K562 (cell line): ENCODE measurements around the gene SPNS2. TPM values are rescaled to one million over a fixed set of nuclear protein-coding genes. Genes with fewer than 3 reads are reported as not detected.

Experiments used
- ATF4 ChIP-seq: fragments of 450-650 bp; formaldehyde crosslinking; IDR thresholded peaks from 2 replicates; pipeline ENCODE4 v1.4.0; 2022; ENCODE audit warnings: mild to moderate bottlenecking, moderate library complexity
- FOXP4 ChIP-seq: sonication (generic); formaldehyde crosslinking; IDR thresholded peaks from 2 replicates; pipeline ENCODE4 v1.8.0; 2022; ENCODE audit warnings: mild to moderate bottlenecking, missing genetic modification reagents, borderline replicate concordance
- GTF2E2 ChIP-seq: fragments of 200-800 bp; sonication (Bioruptor generic); IDR thresholded peaks from 2 replicates; pipeline ENCODE4 v1.6.1; 2016; ENCODE audit warnings: missing genetic modification characterization, missing compliant biosample characterization
- HDAC1 ChIP-seq, 2 experiments: fragments of 450-650 bp; IDR thresholded peaks; 2 replicates each; pipeline ENCODE4 v1.6.1; 2016 to 2017; ENCODE audit warnings: inconsistent platforms in 1 of 2, mild to moderate bottlenecking in 1 of 2, moderate library complexity in 1 of 2
- HSF4 ChIP-seq: fragments of 250-450 bp; sonication (Bioruptor Pico); IDR thresholded peaks from 2 replicates; pipeline ENCODE4 v2.1.2; 2022; ENCODE audit warnings: mild to moderate bottlenecking, moderate library complexity, borderline replicate concordance
- NFRKB ChIP-seq: fragments of 450-650 bp; IDR thresholded peaks from 2 replicates; pipeline ENCODE4 v1.6.1; 2016; ENCODE audit warnings: low read depth
- POLR2A ChIP-seq: fragments of 450-650 bp; conservative IDR thresholded peaks from 2 replicates; pipeline ENCODE4 v1.6.1; 2016
- PREB ChIP-seq: sonication (generic); formaldehyde crosslinking; IDR thresholded peaks from 2 replicates; pipeline ENCODE4 v1.8.1; 2023; ENCODE audit warnings: mild to moderate bottlenecking, missing genetic modification reagents
- PYGO2 ChIP-seq: fragments of 450-650 bp; IDR thresholded peaks from 2 replicates; pipeline ENCODE4 v1.6.1; 2016; ENCODE audit warnings: mild to moderate bottlenecking, missing genetic modification characterization, moderate library complexity, missing compliant biosample characterization
- SETDB1 ChIP-seq: IDR thresholded peaks from one replicate; pipeline ENCODE4 v1.6.1; 2012; ENCODE audit warnings: low read length, control low read depth, inconsistent platforms
- SMAD3 ChIP-seq: fragments of 450-650 bp; formaldehyde crosslinking; conservative IDR thresholded peaks from 2 replicates; pipeline ENCODE4 v1.4.0; 2020; ENCODE audit warnings: mild to moderate bottlenecking
- TAF9B ChIP-seq: fragments of 450-650 bp; IDR thresholded peaks from 2 replicates; pipeline ENCODE4 v1.6.1; 2018; ENCODE audit warnings: mild to moderate bottlenecking; ENCODE audit not compliant: partially characterized antibody
- TRIM24 ChIP-seq, 2 experiments: fragments of 450-650 bp; IDR thresholded peaks; 2 replicates each; pipeline ENCODE4 v1.6.1; 2016
- USF1 ChIP-seq: sonication (generic); formaldehyde crosslinking; IDR thresholded peaks from 2 replicates; pipeline ENCODE4 v1.9.0; 2022; ENCODE audit warnings: mild to moderate bottlenecking, missing genetic modification reagents
- ZNF140 ChIP-seq: fragments of 250-450 bp; sonication (Bioruptor Pico); IDR thresholded peaks from 2 replicates; pipeline ENCODE4 v1.8.0; 2021; ENCODE audit warnings: moderate library complexity, mild to moderate bottlenecking, inconsistent platforms
- ZNF165 ChIP-seq: fragments of 250-450 bp; sonication (Bioruptor Pico); IDR thresholded peaks from 2 replicates; pipeline ENCODE4 v1.4.0; 2020; ENCODE audit warnings: borderline replicate concordance
- polyA plus RNA-seq, 8 experiments: library from polyadenylated mRNA; depleted of rRNA in 4 of 8; stranded (reverse) in 5 of 8; unstranded in 3 of 8; fragments of >200 nt; fragmentation: Nextera tagmentation in 2 of 8; fragmentation: Illumina TruSeq in 1 of 8; extraction: Ambion mirVana in 2 of 8; extraction: Trizol in 1 of 8; gene quantifications; 2 replicates each; pipeline versions ENCODE4 v1.2.1 to v1.2.3, GENCODE V29; 2011 to 2014; ENCODE audit warnings: inconsistent platforms in 1 of 8, missing spikeins in 1 of 8
- total RNA-seq, 7 experiments: library from RNA; depleted of rRNA in 6 of 7; stranded (reverse); fragments of >200 nt in 6 of 7; fragmentation: Illumina TruSeq in 2 of 7; extraction: Trizol in 2 of 7; gene quantifications; 2 replicates each; pipeline versions ENCODE4 v1.2.1 to v1.2.3, GENCODE V29; 2011 to 2021; ENCODE audit warnings: low replicate concordance in 1 of 7

The SPNS2 gene
- total and polyA plus RNA-seq, 9 of the 15 experiments (the other 6 are each of a cell fraction or from before 2014, with no cell fraction given), result 0.06 TPM; not detected in 8

- no peak for TF ChIP-seq SMAD3 (CRISPR knock-in tag)
- TF ChIP-seq GTF2E2 (tag), result 0 out of 2 replicates have a peak, but pooled peaks have one; percentile 63
- no peak for TF ChIP-seq FOXP4 (CRISPR knock-in tag)
- TF ChIP-seq ZNF140, result no peak
- peak; percentile 59 for TF ChIP-seq TAF9B
- 0 out of 4 replicates have a peak, but pooled peaks of 1 of the 2 experiments have one; percentile 19 for TF ChIP-seq TRIM24 (IDR thresholded peaks at IDR 0.05)
- TF ChIP-seq ZNF165 (CRISPR knock-in tag), result no peak
- TF ChIP-seq POLR2A, result peak; percentile 89
- 0 out of 2 replicates have a peak, but pooled peaks have one; percentile 20 for TF ChIP-seq ATF4 (CRISPR knock-in tag)
- TF ChIP-seq PREB, result 0 out of 2 replicates have a peak, but pooled peaks have one; percentile 46
- peak; percentile 75 for TF ChIP-seq USF1
- TF ChIP-seq PYGO2 (tag), result no peak
- TF ChIP-seq HDAC1 (IDR thresholded peaks at IDR 0.05), result peak in 1 of 2 experiments; percentile 97; a peak in 3 of 4 replicates
- no peak for TF ChIP-seq SETDB1
- TF ChIP-seq HSF4, result no peak
- TF ChIP-seq NFRKB, result 0 out of 2 replicates have a peak, but pooled peaks have one; percentile 45
Observed at GRCh38 chr17:4554997-4555799, 56.5 kb downstream of the SPNS2 start, which contains the start of gene MYBBP1A (continued).
